NCI-H2107 (cell line): Measurements from ENCODE around the gene CSGALNACT2.

Source experiments
- DNase-seq: peaks from one replicate; lab custom pipeline; 2025; lab: John Stamatoyannopoulos, UW

CSGALNACT2 gene

DNA sequence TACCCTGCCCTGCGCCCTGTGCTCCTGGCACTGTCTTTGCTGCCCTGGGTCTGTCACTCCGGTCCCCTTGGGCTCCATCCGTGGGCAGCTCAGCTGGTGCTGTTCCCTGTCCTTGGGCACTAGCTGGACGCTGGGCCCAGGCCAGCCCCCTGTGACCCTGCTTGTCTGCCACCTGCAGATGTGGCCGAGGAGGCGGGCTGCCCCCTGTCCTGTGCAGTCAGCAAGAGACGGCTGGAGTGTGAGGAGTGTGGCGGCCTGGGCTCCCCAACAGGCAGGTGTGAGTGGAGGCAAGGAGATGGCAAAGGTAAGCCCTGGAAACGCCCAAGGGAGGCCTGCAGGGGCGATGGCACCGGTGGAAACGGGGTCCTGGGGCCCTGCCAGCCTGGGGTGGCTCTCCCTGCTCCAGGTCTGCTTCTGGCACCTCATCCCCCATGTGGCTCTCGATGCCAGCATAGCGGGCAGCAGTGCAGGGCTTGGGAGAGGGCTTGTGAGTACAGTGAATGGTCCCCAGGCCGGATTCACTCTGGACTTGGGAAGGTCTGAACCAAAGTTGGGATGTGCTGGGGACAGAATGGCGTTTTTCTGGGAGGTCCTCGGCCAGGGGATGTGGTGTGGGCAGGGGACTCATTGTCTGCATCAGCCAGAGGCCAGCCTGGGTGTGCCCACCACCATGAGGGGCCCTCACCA is 26.2 kb upstream of the CSGALNACT2 start:
- DNase-seq = no peak

GRCh38 chr10:43112608-43112961 is 25.7 kb upstream of the CSGALNACT2 start:
- no peak for DNase-seq

- DNase-seq = no peak
Observed at GRCh38 chr10:43113201-43114087, 24.8 kb upstream of the CSGALNACT2 start.

- no peak for DNase-seq
Observed at GRCh38 chr10:43114088-43114742, 24.0 kb upstream of the CSGALNACT2 start.

- no peak for DNase-seq
Observed at GRCh38 chr10:43114743-43115611, 23.3 kb upstream of the CSGALNACT2 start.

DNA sequence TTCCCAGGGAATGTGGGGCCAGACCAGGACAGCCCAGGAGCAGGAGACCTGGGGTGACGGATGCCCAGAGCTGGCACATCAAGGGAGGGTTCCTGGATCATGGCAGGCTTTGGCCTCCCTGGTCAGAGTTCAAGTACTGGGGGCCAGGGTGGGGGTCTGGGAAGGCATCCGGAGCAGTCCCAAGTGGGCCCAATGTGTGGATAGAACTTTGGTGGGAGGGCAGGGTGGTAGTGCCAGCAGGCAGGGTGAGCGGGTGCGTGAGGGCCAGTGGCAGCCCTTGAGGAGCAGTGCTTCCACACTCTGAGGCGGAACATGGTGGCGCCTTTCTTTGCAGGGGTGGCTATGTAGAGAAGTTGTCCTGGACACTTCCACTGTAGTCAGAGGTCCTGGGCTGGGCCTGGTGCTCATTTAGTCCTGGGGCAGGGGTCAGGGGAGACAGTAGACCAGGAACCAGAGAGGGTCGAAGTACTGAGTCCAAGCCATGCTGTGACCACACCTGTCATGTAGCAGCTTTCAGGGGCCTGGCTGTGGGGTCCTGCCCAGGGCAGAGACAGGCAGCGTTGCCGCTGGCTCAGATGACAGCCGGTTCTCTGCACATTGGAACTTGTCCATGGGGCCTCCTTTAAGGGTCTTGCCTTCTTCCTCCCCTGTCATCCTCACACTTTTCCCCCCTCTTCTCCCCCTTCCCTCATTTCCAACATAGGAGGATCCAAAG is 22.2 kb upstream of the CSGALNACT2 start:
- DNase-seq = no peak

GRCh38 chr10:43116596-43116995 is 21.6 kb upstream of the CSGALNACT2 start:
- no peak for DNase-seq

- no peak for DNase-seq
Observed at GRCh38 chr10:43117031-43117776, 21.0 kb upstream of the CSGALNACT2 start.

DNA sequence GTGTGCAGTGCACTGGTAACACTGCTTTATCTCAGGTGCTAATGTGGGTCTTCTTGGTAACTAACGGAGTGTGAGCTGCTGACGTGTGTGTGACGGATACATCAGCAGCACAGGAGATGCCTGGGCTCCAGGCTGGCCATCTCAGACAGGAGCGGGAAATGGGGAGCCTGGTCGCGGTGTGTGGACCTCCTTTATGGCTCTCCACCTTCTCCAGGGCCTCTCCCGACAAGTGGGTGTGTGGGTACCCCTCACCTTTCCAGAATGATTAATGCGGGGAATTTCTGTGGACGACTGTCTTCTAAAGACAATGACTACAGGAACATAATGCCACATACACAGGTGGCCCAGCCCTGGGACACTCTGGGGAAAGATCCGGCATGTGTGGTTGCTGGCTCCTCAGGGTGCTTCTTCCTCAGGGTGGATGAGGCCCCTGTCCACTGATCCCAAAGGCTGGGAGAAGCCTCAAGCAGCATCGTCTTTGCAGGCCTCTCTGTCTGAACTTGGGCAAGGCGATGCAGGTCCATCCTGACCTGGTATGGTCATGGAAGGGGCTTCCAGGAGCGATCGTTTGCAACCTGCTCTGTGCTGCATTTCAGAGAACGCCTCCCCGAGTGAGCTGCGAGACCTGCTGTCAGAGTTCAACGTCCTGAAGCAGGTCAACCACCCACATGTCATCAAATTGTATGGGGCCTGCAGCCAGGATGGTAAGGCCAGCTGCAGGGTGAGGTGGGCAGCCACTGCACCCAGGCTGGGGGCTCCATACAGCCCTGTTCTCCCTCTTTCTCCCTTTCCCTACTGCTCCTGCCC is 20.3 kb upstream of the CSGALNACT2 start:
- DNase-seq = no peak

GRCh38 chr10:43118631-43119415 is 19.4 kb upstream of the CSGALNACT2 start:
- no peak for DNase-seq

- DNase-seq = no peak
Observed at GRCh38 chr10:43119416-43120115, 18.7 kb upstream of the CSGALNACT2 start.

GRCh38 chr10:43120116-43120928 is 17.9 kb upstream of the CSGALNACT2 start:
- no peak for DNase-seq

GRCh38 chr10:43120929-43121314 is 17.3 kb upstream of the CSGALNACT2 start:
- DNase-seq = no peak

- DNase-seq = no peak
Observed at GRCh38 chr10:43121444-43121843, 16.8 kb upstream of the CSGALNACT2 start.

- no peak for DNase-seq
Observed at GRCh38 chr10:43122096-43122495, 16.1 kb upstream of the CSGALNACT2 start.

GRCh38 chr10:43122826-43123225 is 15.4 kb upstream of the CSGALNACT2 start:
- DNase-seq = no peak

DNA sequence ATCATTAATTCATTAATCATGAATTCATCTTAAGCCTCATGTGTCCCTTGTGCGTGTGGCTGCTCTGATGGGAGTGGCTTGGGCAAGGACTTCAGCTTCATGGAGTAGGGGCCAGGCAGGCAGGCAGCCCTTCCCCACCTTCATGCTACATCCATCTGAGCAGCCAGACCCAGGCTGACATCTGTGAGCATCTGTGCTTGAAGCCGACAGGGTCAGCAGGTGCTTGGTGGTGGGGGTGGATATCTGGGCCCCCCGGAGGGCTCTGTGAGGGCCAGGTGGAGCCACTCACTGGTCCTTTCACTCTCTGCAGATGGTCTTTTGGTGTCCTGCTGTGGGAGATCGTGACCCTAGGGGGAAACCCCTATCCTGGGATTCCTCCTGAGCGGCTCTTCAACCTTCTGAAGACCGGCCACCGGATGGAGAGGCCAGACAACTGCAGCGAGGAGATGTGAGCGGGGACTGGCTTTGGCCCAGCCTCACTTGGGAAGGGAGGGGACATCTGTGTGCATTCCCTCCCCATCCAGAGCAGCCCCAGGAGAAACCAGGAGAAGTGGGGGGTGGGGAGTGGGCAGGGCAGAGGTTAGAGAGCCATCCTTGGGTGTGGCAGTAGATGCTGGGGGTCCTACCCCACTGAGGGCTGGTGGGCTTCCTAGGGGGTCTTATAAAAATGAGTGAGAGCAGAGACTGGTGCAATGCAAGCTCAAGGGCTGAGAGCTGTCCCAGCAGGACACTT is 14.7 kb upstream of the CSGALNACT2 start:
- no peak for DNase-seq
